ENCODE results near the gene TBC1D14.

Gene TBC1D14

DNA sequence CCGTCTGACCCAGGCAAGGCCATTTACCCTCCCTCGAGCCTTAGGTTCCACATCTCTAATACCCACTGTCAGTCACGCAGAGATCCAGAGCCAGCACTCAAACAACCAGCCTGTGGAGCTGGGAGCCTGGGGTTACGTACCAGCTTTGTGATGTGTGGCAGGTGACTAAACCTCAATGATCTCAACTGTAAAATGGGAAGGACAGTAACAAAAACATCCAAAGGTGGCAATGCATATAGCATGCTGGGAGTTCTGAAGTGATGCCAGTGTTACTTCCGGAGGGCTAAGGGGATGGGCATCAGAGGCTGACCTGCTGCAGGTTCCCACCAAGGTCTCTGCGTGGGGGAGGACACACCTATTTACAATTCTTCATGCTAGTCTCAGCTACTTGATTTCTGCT lies 152.2 kb downstream of the TBC1D14 start:
- DNase-seq (ENCODE audit: insufficient read length, low spot score) (no peak), FAIRE-seq (no peak)
- TF ChIP-seq, protein P1, sequence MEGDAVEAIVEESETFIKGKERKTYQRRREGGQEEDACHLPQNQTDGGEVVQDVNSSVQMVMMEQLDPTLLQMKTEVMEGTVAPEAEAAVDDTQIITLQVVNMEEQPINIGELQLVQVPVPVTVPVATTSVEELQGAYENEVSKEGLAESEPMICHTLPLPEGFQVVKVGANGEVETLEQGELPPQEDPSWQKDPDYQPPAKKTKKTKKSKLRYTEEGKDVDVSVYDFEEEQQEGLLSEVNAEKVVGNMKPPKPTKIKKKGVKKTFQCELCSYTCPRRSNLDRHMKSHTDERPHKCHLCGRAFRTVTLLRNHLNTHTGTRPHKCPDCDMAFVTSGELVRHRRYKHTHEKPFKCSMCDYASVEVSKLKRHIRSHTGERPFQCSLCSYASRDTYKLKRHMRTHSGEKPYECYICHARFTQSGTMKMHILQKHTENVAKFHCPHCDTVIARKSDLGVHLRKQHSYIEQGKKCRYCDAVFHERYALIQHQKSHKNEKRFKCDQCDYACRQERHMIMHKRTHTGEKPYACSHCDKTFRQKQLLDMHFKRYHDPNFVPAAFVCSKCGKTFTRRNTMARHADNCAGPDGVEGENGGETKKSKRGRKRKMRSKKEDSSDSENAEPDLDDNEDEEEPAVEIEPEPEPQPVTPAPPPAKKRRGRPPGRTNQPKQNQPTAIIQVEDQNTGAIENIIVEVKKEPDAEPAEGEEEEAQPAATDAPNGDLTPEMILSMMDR (IDR thresholded peaks at IDR 0.05; ENCODE audit: insufficient read depth, missing control alignments): no peak

DNA sequence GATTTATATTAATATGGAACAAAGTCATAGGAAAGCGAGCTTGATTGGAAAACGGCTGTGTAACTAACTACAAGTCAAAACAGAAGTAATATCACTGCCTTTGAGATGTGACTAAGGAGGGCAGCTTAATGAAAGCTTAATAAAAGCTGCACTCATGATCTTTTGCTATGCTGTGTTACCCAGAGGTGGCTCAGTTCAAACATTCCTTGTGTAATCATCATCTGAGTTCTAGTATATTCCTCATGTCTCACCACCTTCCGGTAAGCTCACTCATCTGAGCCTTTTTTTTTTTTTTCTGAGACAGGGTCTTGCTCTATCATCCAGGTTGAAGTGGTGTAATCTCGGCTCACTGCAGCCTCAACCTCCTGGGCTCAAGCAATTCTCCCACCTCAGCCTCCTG lies 153.2 kb downstream of the TBC1D14 start:
- FAIRE-seq (no peak), DNase-seq (ENCODE audit: insufficient read length, low spot score) (no peak)
- TF ChIP-seq, protein P1 (IDR thresholded peaks at IDR 0.05; ENCODE audit: insufficient read depth, missing control alignments): no peak

DNA sequence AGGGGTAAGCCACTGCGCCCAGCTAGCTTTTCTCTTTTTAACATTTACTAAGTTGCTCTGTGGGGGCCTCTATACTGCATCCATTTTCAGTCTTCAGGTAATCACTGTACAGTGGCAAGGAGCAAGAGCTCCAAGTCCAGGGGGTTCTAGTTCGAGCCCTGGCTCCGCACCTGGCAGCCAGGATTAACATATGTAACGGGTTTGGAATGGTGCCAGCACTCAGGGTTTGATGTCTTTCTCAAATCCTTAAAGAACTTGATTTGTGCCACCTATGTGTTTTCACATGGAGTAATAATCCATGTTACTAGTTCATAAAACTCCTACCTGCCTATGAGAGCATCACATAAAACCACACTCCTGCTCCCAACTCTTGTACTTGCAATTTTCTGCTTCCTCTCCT lies 153.7 kb downstream of the TBC1D14 start:
- DNase-seq (ENCODE audit: insufficient read length, low spot score) (no peak), FAIRE-seq (no peak)
- TF ChIP-seq, protein P1 (IDR thresholded peaks at IDR 0.05; ENCODE audit: insufficient read depth, missing control alignments): no peak

DNA sequence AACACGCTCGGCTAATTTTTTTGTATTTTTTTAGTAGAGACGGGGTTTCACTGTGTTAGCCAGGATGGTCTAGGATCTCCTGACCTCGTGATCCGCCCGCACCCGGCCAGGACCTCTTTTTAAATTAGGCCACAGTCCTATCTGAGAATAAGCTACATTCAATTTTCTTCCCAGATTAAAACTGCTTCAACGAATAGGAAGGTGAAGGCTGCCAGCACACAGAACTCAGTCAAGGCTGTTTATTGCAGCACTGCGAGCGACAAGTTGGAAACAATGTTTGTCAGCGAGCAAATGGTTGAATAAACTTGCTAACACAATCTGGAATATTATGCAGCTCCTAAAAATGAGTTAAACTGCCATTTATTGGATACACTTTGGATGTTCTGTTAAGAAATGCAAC lies 156.4 kb downstream of the TBC1D14 start:
- no peak for FAIRE-seq
- TF ChIP-seq, protein P1 (IDR thresholded peaks at IDR 0.05; ENCODE audit: insufficient read depth, missing control alignments): no peak
- no peak for DNase-seq (ENCODE audit: insufficient read length, low spot score)

DNA sequence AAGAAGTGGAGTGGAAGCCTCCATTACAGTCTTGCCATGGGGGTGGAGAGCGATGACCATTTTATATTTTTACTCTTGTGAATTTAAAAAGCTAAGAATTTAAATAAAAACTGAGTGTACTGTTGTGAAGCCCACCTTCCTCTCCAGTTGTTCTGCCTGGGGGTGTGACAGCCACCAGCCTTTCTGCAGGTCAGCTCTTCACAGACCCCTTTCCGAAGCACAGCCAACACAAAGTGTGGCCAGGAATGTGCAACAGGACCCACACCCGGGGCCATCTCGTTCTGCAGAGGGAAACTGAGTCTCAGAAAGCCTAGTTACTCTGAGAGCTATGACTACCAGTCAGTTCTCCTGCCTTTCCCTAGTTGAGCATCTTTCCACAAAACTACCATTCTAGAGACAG lies 156.9 kb downstream of the TBC1D14 start:
- no peak for FAIRE-seq
- no peak for DNase-seq (ENCODE audit: insufficient read length, low spot score)
- TF ChIP-seq, protein P1 (IDR thresholded peaks at IDR 0.05; ENCODE audit: insufficient read depth, missing control alignments): no peak

DNA sequence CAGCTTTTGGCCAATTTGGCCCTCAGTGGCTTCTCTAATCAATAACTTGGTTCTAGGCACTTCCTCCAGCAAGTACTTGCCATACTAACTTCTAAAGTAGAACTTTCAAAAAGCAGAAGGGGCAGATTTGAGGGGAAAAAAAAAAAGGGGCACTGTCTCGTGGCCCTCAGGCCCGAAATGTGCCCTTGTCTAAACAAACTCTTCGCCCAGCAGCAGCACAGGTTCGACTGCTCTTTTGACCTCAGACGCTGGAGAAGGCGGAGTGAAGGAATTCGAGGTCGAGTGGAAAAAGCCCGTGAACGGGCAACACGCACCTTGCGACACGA lies 157.5 kb downstream of the TBC1D14 start:
- FAIRE-seq: no peak
- TF ChIP-seq, protein P1 (IDR thresholded peaks at IDR 0.05; ENCODE audit: insufficient read depth, missing control alignments): no peak
- no peak for DNase-seq (ENCODE audit: insufficient read length, low spot score)

DNA sequence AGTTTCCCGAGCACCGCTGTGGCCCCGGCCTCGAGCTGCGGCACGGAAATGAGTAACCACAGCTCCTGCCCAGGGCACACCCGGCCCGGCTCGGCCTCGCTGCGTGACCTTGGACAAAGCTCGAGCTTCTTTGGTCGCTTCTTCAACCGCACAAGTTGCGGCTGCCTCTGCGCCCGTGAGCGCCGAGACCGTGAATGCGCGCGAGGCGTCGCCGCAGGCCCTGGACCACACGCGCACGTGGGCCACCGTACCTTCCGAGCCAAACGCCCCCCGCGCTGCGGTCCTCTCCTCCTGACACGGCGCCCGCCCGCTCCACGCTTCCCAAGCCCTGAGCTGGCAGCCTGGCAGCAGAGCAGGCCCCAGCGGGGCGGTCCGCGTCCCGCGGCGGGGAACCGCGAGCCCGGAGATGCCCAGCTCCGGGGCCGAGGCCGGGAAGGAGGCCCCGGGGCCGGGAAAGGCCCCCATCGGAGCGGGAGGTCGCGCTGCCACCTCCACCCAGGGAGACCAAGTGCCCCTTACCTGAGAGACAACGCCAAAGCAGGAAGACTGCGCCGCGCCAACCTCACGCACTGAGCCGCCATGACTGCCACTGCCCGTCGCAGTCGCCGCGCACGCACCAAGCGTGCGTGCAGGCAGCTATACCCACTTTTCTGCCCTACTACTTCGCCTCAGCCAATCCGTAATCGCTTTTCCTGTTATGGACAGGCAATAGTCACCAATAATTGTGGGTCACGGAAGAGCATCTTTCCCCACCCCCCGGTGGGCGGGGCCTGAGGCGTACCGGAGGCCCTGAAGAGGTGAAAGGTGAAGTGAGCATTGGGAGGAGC lies 158.0 kb downstream of the TBC1D14 start, which contains the start of gene GRPEL1:
Gene GRPEL1, minus strand, starts transcription at position 613 of the 827 bp plus-strand sequence. Its CDS starts 32 bp downstream, at position 581.
- FAIRE-seq (no peak), DNase-seq (ENCODE audit: insufficient read length, low spot score) (peak; percentile 87)
- TF ChIP-seq, protein P1 (IDR thresholded peaks at IDR 0.05; ENCODE audit: insufficient read depth, missing control alignments): no peak
